ENCODE results near the gene ZNF804A.
"Not testable (repeated sequence)": the region's sequence is repeated elsewhere in the genome, so short reads cannot be mapped to it uniquely, and the experiment has no call there.

Gene ZNF804A

GRCh38 chr2:184835398-184835715, 237.0 kb downstream of the ZNF804A start:
- no peak for DNase-seq

GRCh38 chr2:184847331-184847730, 249.0 kb downstream of the ZNF804A start:
- no peak for DNase-seq

- DNase-seq: no peak
These were observed 251.2 kb downstream of the ZNF804A start for GRCh38 chr2:184849516-184849915.

GRCh38 chr2:184851576-184851975, 253.2 kb downstream of the ZNF804A start:
- DNase-seq: no peak

- no peak for DNase-seq
These were observed 260.9 kb downstream of the ZNF804A start for GRCh38 chr2:184859187-184859586.

GRCh38 chr2:184860744-184861143, 262.4 kb downstream of the ZNF804A start:
- DNase-seq: no peak

GRCh38 chr2:184875212-184875611, 276.9 kb downstream of the ZNF804A start:
- DNase-seq: no peak

GRCh38 chr2:184875911-184876310, 277.6 kb downstream of the ZNF804A start:
- no peak for DNase-seq

- no peak for DNase-seq
These were observed 279.6 kb downstream of the ZNF804A start for GRCh38 chr2:184877909-184878308.

- no peak for DNase-seq
These were observed 281.3 kb downstream of the ZNF804A start for GRCh38 chr2:184879671-184880070.

- not testable (repeated sequence) for DNase-seq
These were observed 288.3 kb downstream of the ZNF804A start for GRCh38 chr2:184886585-184886984.

- DNase-seq: no peak
These were observed 292.0 kb downstream of the ZNF804A start for GRCh38 chr2:184890311-184890710.

- no peak for DNase-seq
These were observed 306.7 kb downstream of the ZNF804A start for GRCh38 chr2:184904991-184905390.

- DNase-seq: no peak
These were observed 307.8 kb downstream of the ZNF804A start for GRCh38 chr2:184906160-184906559.

- DNase-seq: no peak
These were observed 308.4 kb downstream of the ZNF804A start for GRCh38 chr2:184906709-184907108.

GRCh38 chr2:184908966-184909365, 310.6 kb downstream of the ZNF804A start:
- DNase-seq: no peak

- DNase-seq: no peak
These were observed 322.2 kb downstream of the ZNF804A start for GRCh38 chr2:184920451-184920965.

GRCh38 chr2:184921676-184922075, 323.3 kb downstream of the ZNF804A start:
- DNase-seq: no peak

- DNase-seq: no peak
These were observed 325.4 kb downstream of the ZNF804A start for GRCh38 chr2:184923751-184924150.

GRCh38 chr2:184927040-184927439, 328.7 kb downstream of the ZNF804A start:
- DNase-seq: no peak

- no peak for DNase-seq
These were observed 338.4 kb downstream of the ZNF804A start for GRCh38 chr2:184936761-184937160.

- DNase-seq: no peak
These were observed 340.1 kb downstream of the ZNF804A start for GRCh38 chr2:184938221-184938985.

- no peak for DNase-seq
These were observed 347.0 kb downstream of the ZNF804A start for GRCh38 chr2:184945326-184945725.

GRCh38 chr2:184945824-184946223, 347.5 kb downstream of the ZNF804A start:
- DNase-seq: no peak

GRCh38 chr2:184956856-184957255, 358.5 kb downstream of the ZNF804A start:
- DNase-seq: no peak

Measured in NCI-H748 treated with DMSO at 0.1 percent for 48 hours (cell line).